HepG2 (cell line): ENCODE data around the gene SRRM4. TPM values are rescaled to one million over a fixed set of nuclear protein-coding genes. Genes with fewer than 3 reads are reported as not detected.

Experiments used
- ATAC-seq: fragments of 200-7000 bp; cut with Tn5 transposase; 3 replicates; pipeline ENCODE4 v1.9.1; 2020; ENCODE audit warnings: mild to moderate bottlenecking, moderate library complexity
- BruUV-seq: library from RNA; stranded (reverse); fragments of 400-500 nt; replicated peaks from 2 replicates; lab custom pipeline; 2021; lab: Mats Ljungman, UMichigan
- CTCF ChIA-PET: fragments of 300-600 bp; formaldehyde crosslinking; extraction: SDS; loops from one replicate; lab custom pipeline; 2021; ENCODE audit warnings: low total read pairs, inconsistent platforms, low intra/inter-chr PET ratio; lab: Yijun Ruan, JAX
- POLR2A ChIA-PET: fragments of 350-600 bp; sonication (Branson Sonifier 250); formaldehyde crosslinking; loops from one replicate; lab custom pipeline; 2020; ENCODE audit warnings: antibody characterized with exemption, inconsistent platforms; lab: Yijun Ruan, JAX
- DNase-seq: peaks from one replicate; pipeline ENCODE4 v3.0.0-alpha.2; 2015; ENCODE audit warnings: low spot score
- FAIRE-seq: peaks from 3 replicates; lab custom pipeline; 2011; peaks lifted over from hg19 to GRCh38; lab: Jason Lieb, UNC
- H2AFZ ChIP-seq: one replicate; pipeline ENCODE4 v1.6.1; 2011; ENCODE audit warnings: low read length, inconsistent platforms
- H3K27ac ChIP-seq: fragments of 300-600 bp; 3 replicates; pipeline ENCODE4 v1.8.0; 2011; ENCODE audit warnings: mixed run types, mild to moderate bottlenecking, mixed read lengths, low read length, inconsistent platforms; ENCODE audit not compliant: insufficient read depth; ENCODE audit errors: extremely low read length
- H3K27me3 ChIP-seq, 2 experiments: fragments of 200-600 bp in 1 of 2; 2 replicates in 1 of 2; 3 replicates in 1 of 2; pipeline versions ENCODE4 v1.6.0 to v1.8.0; 2011; ENCODE audit warnings: low read length in 2 of 2, mild to moderate bottlenecking in 2 of 2, moderate library complexity in 2 of 2, inconsistent platforms in 1 of 2; ENCODE audit not compliant: insufficient read depth in 2 of 2, control insufficient read depth in 1 of 2
- H3K36me3 ChIP-seq, 2 experiments: fragments of 200-600 bp in 1 of 2; replicated peaks in 1 of 2; 2 replicates in 1 of 2; 3 replicates in 1 of 2; pipeline versions ENCODE4 v1.5.1 to v1.8.0; 2011; ENCODE audit warnings: low read length in 2 of 2, inconsistent platforms in 1 of 2; ENCODE audit not compliant: insufficient read depth in 2 of 2, control insufficient read depth in 1 of 2
- H3K4me1 ChIP-seq: 2 replicates; pipeline ENCODE4 v1.5.1; 2012; ENCODE audit warnings: low read length, inconsistent platforms; ENCODE audit not compliant: insufficient read depth
- H3K4me2 ChIP-seq: 2 replicates; pipeline ENCODE4 v1.6.0; 2011; ENCODE audit warnings: low read depth, low read length, inconsistent platforms
- H3K4me3 ChIP-seq, 3 experiments: fragments of 200-600 bp in 1 of 3; sonication (generic), shearing (Covaris generic) in 1 of 3; replicated peaks in 1 of 3; 2 replicates each; pipeline ENCODE4 v1.5.1; 2011 to 2016; ENCODE audit warnings: low read length in 3 of 3, inconsistent platforms in 2 of 3, low read depth in 2 of 3, mild to moderate bottlenecking in 2 of 3, control low read depth in 1 of 3, mixed read lengths in 1 of 3; ENCODE audit not compliant: insufficient read depth in 1 of 3
- H3K79me2 ChIP-seq: one replicate; pipeline ENCODE4 v1.6.1; 2011; ENCODE audit warnings: low read length, inconsistent platforms; ENCODE audit not compliant: insufficient read depth
- H3K9ac ChIP-seq: 2 replicates; pipeline ENCODE4 v1.6.0; 2011; ENCODE audit warnings: mild to moderate bottlenecking, low read depth, low read length, inconsistent platforms; ENCODE audit not compliant: insufficient read depth
- H3K9me3 ChIP-seq: 2 replicates; pipeline ENCODE4 v1.5.1; 2012; ENCODE audit warnings: mild to moderate bottlenecking, low read length
- H4K20me1 ChIP-seq: 2 replicates; pipeline ENCODE4 v1.6.0; 2011; ENCODE audit warnings: inconsistent platforms, mild to moderate bottlenecking, low read length, moderate library complexity; ENCODE audit not compliant: insufficient read depth
- CHD2 ChIP-seq: IDR thresholded peaks from 2 replicates; pipeline ENCODE4 v1.6.1; 2011; ENCODE audit warnings: low read depth, low read length, improper control_type of control experiment
- GPBP1L1 ChIP-seq: sonication (generic); formaldehyde crosslinking; IDR thresholded peaks from 2 replicates; pipeline ENCODE4 v1.5.0; 2020; ENCODE audit warnings: mild to moderate bottlenecking, missing genetic modification reagents
- HOXA3 ChIP-seq: sonication (generic); formaldehyde crosslinking; IDR thresholded peaks from 2 replicates; pipeline ENCODE4 v1.5.0; 2020; ENCODE audit warnings: missing genetic modification reagents
- NFIC ChIP-seq: IDR thresholded peaks from 2 replicates; pipeline ENCODE4 v1.6.1; 2012; ENCODE audit warnings: mild to moderate bottlenecking, low read length, inconsistent platforms
- PPARG ChIP-seq: conservative IDR thresholded peaks from 2 replicates; pipeline ENCODE4 v1.6.1; 2016; ENCODE audit warnings: missing biosample characterization, missing genetic modification reagents
- PRPF4 ChIP-seq: fragments of 200-400 bp; formaldehyde crosslinking; IDR thresholded peaks from 2 replicates; pipeline ENCODE4 v1.6.1; 2016; ENCODE audit warnings: low read length, low read depth; ENCODE audit not compliant: poor library complexity, severe bottlenecking
- USF2 ChIP-seq, 2 experiments: sonication (generic) in 1 of 2; formaldehyde crosslinking in 1 of 2; IDR thresholded peaks; 2 replicates each; pipeline versions ENCODE4 v1.5.1 to v1.6.1; 2011 to 2020; ENCODE audit warnings: borderline replicate concordance in 1 of 2, low read depth in 1 of 2, low read length in 1 of 2, mild to moderate bottlenecking in 1 of 2, missing genetic modification reagents in 1 of 2, moderate library complexity in 1 of 2
- ZBTB7B ChIP-seq: sonication (generic); formaldehyde crosslinking; IDR thresholded peaks from 2 replicates; pipeline ENCODE4 v1.4.0; 2020; ENCODE audit warnings: missing genetic modification reagents
- ZNF274 ChIP-seq: sonication (generic); formaldehyde crosslinking; IDR thresholded peaks from 2 replicates; pipeline ENCODE4 v1.5.1; 2020; ENCODE audit warnings: mild to moderate bottlenecking, missing genetic modification reagents
- WGBS: methylation state at CpG from one replicate; pipeline ENCODE4 v1.1.6; 2017; ENCODE audit warnings: low lambda C conversion rate; 5-methylcytosine and 5-hydroxymethylcytosine counted together
- in situ Hi-C: cut with HindIII; loops from 2 replicates; pipeline ENCODE4 v1.10.0; 2017; ENCODE audit warnings: low pct_unique_long_range_greater_than_20kb; ENCODE audit not compliant: extremely low pct_ligation_motif_present
- intact Hi-C: fragments of 100-400 bp; cut with micrococcal nuclease; formaldehyde crosslinking; loops from one replicate; pipeline ENCODE4 v1.10.0; 2022; ENCODE audit not compliant: unreplicated experiment
- polyA plus RNA-seq, 8 experiments: library from polyadenylated mRNA; depleted of rRNA in 3 of 8; stranded (reverse) in 7 of 8; unstranded in 1 of 8; fragments of >200 nt; fragmentation: Illumina TruSeq in 4 of 8; extraction: Trizol in 4 of 8; gene quantifications; 2 replicates each; pipeline versions ENCODE4 v1.2.1 to v1.2.3, GENCODE V29; 2011 to 2016; ENCODE audit warnings: low read depth in 4 of 8, missing spikeins in 1 of 8, mixed read lengths in 1 of 8; ENCODE audit not compliant: insufficient read depth in 1 of 8
- total RNA-seq, 5 experiments: library from RNA; depleted of rRNA; stranded (reverse); fragments of >200 nt; fragmentation: Illumina TruSeq; extraction: Trizol; gene quantifications; 2 replicates each; pipeline ENCODE4 v1.2.3, GENCODE V29; 2016; ENCODE audit warnings: low read depth in 1 of 5

Gene SRRM4
- total and polyA plus RNA-seq, 2 of the 13 experiments (the other 11 are each of a cell fraction or from before 2014, with no cell fraction given): not detected

DNA sequence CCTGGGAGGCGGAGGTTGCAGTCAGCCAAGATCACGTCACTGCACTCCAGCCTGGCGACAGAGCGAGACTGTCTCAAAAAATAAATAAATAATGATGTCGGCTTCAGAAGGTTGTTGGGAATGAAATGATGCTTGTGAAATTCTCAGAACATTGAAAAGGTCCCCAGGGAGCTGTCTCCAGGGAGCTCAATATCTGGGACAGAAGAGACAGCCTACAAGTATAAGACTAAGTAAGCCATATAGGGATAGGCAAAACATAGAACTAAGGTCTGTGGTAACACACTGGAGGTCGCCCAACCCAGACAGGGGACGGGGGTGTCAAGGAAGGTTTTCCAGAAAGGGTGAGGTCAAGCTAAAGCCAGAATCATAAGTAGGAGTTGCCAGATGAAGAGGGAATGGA is 167.9 kb downstream of the SRRM4 start:
- no peaks in the 10 kb centered on the region for H3K79me2 ChIP-seq
- ChIA-PET CTCF (no interaction called here), POLR2A (no interaction called here)
- no peak overlapping the region for H3K4me3 ChIP-seq
- ATAC-seq (no peak), FAIRE-seq (no peak), DNase-seq (no peak)
- peaks cover 8% of the 10 kb centered on the region; the same call in 1 of the 2 replicates for H3K9me3 ChIP-seq
- TF ChIP-seq PRPF4: no peak
- TF ChIP-seq USF2 (IDR thresholded peaks at IDR 0.05; ENCODE audit: low read depth, low read length): no peak
- no peak for TF ChIP-seq USF2 (CRISPR knock-in tag; IDR thresholded peaks at IDR 0.05; ENCODE audit: borderline replicate concordance)
- no peak for TF ChIP-seq NFIC
- TF ChIP-seq ZBTB7B: no peak
- no peak for TF ChIP-seq HOXA3 (CRISPR knock-in tag)
- TF ChIP-seq ZNF274 (CRISPR knock-in tag): no peak
- TF ChIP-seq GPBP1L1: no peak
- TF ChIP-seq PPARG (CRISPR knock-in tag): no peak
- TF ChIP-seq CHD2: no peak
- no peaks in the 10 kb centered on the region for H4K20me1 ChIP-seq
- no TSS peak for BruUV-seq
- in situ Hi-C loops (no loop called here), intact Hi-C loops (no loop called here)
- WGBS: 42% methylated on average over 7 of the region's 7 CpGs
- H3K9ac ChIP-seq: no peak overlapping the region
- no peak overlapping the region for H3K27ac ChIP-seq
- no peak overlapping the region for H2AFZ ChIP-seq
- peaks cover 0 to 4% of the 10 kb centered on the region in 2 experiments; a peak in 1 of 5 replicates for H3K27me3 ChIP-seq
- no peaks in the 10 kb centered on the region for H3K36me3 ChIP-seq
- H3K4me2 ChIP-seq: no peak overlapping the region
- no peaks in the 10 kb centered on the region for H3K4me1 ChIP-seq
